ENCODE results near the gene GAS2L1. TPM values are rescaled to one million over a fixed set of nuclear protein-coding genes. Genes with fewer than 3 reads are reported as not detected.

Gene GAS2L1
- total RNA-seq, 1 donor, result 15.0 TPM

GRCh38 chr22:29313576-29314466 is 7.4 kb downstream of the GAS2L1 start:
- no peak for TF ChIP-seq CTCF (IDR thresholded peaks at IDR 0.05; ENCODE audit: insufficient read depth, low read length)
- H3K4me3 ChIP-seq (ENCODE audit: low read depth, low read length), result no peak overlapping the region
- no peak for DNase-seq (ENCODE audit: low read depth)

- no peak overlapping the region for H3K4me3 ChIP-seq (ENCODE audit: low read depth, low read length)
- no peak for DNase-seq (ENCODE audit: low read depth)
- TF ChIP-seq CTCF (IDR thresholded peaks at IDR 0.05; ENCODE audit: insufficient read depth, low read length), result no peak
Measured at GRCh38 chr22:29314537-29315285, 8.3 kb downstream of the GAS2L1 start.

GRCh38 chr22:29315286-29316140 is 9.1 kb downstream of the GAS2L1 start, which contains the start of gene RASL10A:
Gene RASL10A (minus strand): TSS chr22:29315697. CDS start chr22:29315246, 451 bp downstream.
- no peak within 1 kb of the TSS for H3K4me3 ChIP-seq (ENCODE audit: low read depth, low read length)
- DNase-seq (ENCODE audit: low read depth), result no peak
- no peak for TF ChIP-seq CTCF (IDR thresholded peaks at IDR 0.05; ENCODE audit: insufficient read depth, low read length)

GRCh38 chr22:29316141-29316828 is 9.8 kb downstream of the GAS2L1 start:
- no peak for TF ChIP-seq CTCF (IDR thresholded peaks at IDR 0.05; ENCODE audit: insufficient read depth, low read length)
- H3K4me3 ChIP-seq (ENCODE audit: low read depth, low read length), result no peak overlapping the region
- DNase-seq (ENCODE audit: low read depth), result no peak

- TF ChIP-seq CTCF (IDR thresholded peaks at IDR 0.05; ENCODE audit: insufficient read depth, low read length), result no peak
- H3K4me3 ChIP-seq (ENCODE audit: low read depth, low read length), result no peak overlapping the region
- DNase-seq (ENCODE audit: low read depth), result no peak
Measured at GRCh38 chr22:29317827-29318454, 11.5 kb downstream of the GAS2L1 start.
